HG02642 (cell line): Measurements from ENCODE around the gene TMED6.
A peak's percentile ranks its signal among the peaks of the same experiment; 100 is the strongest.

Source experiments
- ATAC-seq: cut with Tn5 transposase; IDR thresholded peaks from one replicate; pipeline ENCODE4 v1.9.1; 2021; ENCODE audit warnings: mild to moderate bottlenecking; ENCODE audit not compliant: unreplicated experiment, poor library complexity

Gene TMED6

DNA sequence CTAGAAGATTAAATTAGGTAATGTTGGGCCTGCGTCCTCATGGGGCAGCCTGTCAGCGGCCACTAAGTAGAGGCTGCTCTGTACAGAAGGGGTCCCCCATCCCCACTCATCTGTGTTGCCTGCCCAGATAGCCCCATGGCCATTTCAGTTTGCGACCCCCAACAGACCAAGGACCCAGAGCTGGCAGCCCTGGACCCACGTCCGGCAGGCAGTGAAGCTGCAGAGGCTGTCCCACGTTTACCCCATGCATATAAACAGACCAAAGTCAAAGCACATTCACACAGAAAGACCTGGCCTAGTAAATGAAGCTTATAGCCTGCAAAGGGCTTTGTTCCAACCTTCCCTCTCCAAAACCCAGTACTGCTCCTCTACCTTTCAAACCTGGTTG is 25.8 kb downstream of the TMED6 start:
- no peak for ATAC-seq

GRCh38 chr16:69324585-69325253 is 26.9 kb downstream of the TMED6 start:
- ATAC-seq = no peak

GRCh38 chr16:69324013-69324531 is 27.5 kb downstream of the TMED6 start:
- no peak for ATAC-seq

GRCh38 chr16:69323415-69323814 is 28.2 kb downstream of the TMED6 start:
- ATAC-seq = no peak

DNA sequence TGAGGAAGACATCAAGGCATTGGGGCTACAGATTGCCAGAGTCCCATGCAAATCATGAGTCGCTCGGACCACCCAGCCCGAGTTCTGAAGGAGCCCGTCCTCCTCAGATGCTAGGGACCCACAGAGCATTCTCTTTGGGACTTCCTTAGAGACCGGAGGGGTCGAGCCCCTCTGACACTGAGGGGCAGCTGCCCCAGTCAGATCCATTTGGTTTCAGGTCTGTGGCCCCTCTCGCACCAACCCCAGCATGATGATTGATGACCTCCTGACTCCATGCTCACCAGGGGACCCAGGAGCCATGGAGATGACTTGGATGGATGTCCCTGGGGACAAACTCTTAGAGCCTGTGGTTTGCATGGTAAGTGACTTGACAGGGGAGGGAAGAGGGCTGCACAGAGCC is 29.2 kb downstream of the TMED6 start:
- no peak for ATAC-seq

- ATAC-seq = no peak
Observed at GRCh38 chr16:69321080-69321479, 30.5 kb downstream of the TMED6 start.

GRCh38 chr16:69320740-69321073 is 30.9 kb downstream of the TMED6 start:
- ATAC-seq = no peak

DNA sequence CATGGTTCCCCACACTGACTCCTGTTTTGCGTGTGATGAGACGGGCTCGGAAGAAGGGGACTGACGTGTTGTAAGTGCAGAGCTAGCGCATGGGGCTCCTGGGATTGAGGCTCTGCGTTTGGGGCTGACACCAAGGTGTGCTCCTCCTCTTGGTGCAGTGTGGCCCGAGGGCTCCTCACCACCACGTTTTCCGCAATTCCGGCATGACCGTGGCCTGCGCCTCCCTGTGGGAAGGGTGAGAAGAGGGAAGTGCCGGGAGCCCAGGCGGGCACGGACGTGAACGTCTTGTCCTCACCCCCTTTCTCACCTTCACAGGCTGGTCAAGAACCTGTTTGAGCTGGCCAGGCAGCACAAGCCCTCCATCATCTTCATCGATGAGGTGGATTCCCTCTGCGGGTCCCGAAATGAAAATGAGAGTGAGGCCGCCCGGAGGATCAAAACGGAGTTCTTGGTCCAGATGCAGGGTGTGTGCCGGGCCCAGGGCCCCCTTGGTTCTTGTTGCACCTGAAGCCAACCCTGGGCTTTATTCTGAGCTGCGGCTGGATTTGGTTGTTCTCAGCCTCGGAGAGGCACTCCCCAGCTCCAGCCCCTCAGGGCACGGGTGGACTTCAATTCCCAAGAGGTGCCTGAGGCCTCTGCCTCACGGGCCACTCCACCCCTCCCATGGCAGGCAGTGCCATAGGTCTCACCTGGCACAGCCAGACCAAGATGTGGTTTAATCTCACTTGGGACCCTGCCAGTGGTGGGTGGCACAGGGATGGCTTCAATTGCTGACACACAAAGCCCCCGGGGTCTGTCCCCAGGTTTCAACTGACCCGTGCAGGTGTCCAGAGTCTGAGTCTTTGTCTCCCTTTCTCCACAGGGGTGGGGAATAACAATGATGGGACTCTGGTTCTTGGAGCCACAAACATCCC is 31.5 kb downstream of the TMED6 start:
- ATAC-seq = no peak

DNA sequence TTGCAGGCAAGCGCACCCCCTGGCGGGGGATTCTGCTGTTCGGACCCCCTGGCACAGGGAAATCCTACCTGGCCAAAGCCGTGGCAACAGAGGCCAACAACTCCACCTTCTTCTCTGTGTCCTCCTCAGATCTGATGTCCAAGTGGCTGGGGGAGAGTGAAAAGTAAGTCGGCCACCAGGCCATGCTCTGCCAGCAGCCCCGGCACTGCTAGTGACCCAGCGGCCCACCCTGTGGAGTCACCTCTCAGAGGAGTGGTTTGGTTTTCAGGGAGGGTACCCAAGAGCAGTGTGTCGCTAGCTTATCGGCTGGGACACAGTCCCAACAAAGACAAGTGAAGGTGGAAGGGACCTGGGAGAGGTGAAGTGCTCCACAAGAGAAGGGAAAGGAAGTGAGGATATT is 32.2 kb downstream of the TMED6 start:
- no peak for ATAC-seq

- ATAC-seq = no peak
Observed at GRCh38 chr16:69318911-69319289, 32.7 kb downstream of the TMED6 start.

GRCh38 chr16:69318177-69318910 is 33.2 kb downstream of the TMED6 start:
- no peak for ATAC-seq

GRCh38 chr16:69316595-69317034 is 35.0 kb downstream of the TMED6 start:
- ATAC-seq = no peak

DNA sequence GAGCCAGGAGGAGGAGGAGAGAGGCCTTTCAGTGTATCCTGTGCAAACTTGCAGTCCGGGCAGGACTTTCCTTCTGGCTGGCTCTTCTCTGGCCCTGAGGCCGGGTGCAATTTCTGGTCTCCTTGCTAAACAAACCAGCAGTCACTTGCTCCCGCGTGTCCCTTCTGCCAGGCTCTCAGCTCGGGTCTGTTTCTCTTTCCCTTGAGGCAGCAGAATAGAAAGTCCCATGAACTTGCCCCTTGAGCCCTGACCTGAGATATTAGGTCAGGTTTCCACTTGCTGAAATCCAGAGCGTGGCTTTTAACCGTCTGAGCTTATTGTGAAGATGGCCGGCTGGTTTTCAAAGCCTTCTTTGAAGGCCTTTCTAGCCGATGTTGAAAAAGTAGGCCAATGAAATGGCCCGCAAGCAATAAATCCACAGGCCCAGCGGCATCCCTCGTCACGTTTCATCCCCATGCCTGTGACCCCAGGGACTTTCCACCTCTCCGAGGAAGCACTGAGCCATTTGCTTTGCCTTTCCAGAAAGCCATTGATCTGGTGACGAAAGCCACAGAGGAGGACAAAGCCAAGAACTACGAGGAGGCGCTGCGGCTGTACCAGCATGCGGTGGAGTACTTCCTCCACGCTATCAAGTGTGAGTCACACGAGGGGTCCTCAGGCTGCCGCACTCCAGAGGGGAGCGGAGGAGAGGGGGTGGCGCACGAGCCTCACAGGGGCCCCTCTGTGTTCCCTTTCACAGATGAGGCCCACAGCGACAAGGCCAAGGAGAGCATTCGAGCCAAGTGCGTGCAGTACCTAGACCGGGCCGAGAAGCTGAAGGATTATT is 35.9 kb downstream of the TMED6 start:
- ATAC-seq = no peak

DNA sequence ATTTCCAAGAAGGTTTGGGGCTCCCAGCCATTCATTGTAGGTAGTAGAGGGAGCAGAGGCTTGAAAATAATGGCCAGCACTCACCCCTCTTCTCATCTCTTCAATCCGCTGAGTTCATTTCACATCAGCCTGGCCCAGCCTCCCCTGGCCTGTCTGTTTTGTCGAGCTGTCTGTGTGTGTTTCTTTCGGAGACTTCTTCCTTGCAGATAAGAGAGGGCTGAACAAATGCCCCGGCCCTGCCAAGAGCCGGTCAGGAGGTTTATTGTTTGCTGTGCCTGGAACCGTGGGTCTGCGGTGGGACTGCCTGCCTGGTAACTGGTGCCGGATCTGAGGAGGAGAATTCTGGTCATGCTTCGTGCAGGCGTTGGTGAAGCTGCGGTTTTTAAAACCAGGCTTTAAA is 37.1 kb downstream of the TMED6 start:
- ATAC-seq = no peak

DNA sequence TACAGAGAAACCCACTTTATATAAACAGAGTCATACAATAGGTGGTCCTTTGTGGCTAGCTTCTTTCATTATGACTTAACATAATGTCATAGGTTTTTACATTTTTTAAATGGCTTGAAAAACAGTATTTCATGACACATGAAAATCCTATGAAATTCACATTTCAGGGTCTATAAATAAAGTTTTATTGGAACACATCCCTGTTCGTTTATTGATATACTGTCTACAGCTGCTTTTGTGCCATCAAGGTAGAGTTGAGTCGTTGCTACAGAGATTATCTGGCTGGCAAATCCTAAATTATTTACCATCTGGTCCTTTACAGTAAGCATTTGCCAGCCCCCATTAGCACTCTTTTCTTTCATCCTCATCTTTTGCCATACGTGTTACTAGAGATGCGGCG is 38.1 kb downstream of the TMED6 start:
- no peak for ATAC-seq

DNA sequence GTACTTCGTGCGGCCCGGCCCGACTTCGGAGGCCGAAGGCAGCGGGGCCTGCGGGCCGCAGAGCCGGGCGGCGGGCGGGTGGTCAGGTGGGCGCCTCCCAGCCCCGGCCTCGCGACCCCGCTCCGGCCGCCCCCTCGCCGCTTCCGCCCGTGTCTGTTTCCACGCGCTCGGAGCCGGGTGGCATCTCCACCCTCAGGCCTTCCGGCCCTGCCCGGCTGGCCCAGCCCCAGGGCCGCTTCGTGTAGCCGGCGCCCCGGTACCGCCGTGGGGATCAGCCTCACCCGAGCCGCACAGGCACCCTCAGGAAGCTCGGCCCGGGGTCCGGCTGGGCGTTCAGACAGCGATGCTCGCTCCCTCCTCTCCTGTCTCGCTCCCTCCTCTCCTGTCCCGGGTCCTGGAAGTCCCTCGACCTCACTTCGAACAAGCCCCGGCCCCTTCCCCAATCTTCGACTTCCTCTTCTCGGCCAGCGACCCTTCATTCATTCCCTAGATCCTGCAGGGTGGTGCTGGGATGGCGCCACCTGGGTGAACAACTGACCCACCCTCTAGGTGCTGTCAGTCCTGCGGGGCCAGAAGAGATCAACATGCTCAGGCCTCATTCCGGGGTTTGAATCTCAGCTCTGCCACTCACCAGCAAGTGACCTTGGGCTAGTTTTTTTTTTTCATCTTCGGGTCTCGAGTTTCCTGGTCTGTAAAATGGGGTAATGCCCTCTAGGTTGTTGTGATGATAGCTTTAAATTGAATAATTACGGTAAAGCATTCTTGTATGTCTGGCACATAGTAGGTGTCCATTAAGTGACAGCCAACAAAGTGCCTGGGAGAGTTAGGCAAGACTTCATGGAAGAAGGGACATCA is 39.8 kb downstream of the TMED6 start:
- peak; percentile 53 for ATAC-seq

DNA sequence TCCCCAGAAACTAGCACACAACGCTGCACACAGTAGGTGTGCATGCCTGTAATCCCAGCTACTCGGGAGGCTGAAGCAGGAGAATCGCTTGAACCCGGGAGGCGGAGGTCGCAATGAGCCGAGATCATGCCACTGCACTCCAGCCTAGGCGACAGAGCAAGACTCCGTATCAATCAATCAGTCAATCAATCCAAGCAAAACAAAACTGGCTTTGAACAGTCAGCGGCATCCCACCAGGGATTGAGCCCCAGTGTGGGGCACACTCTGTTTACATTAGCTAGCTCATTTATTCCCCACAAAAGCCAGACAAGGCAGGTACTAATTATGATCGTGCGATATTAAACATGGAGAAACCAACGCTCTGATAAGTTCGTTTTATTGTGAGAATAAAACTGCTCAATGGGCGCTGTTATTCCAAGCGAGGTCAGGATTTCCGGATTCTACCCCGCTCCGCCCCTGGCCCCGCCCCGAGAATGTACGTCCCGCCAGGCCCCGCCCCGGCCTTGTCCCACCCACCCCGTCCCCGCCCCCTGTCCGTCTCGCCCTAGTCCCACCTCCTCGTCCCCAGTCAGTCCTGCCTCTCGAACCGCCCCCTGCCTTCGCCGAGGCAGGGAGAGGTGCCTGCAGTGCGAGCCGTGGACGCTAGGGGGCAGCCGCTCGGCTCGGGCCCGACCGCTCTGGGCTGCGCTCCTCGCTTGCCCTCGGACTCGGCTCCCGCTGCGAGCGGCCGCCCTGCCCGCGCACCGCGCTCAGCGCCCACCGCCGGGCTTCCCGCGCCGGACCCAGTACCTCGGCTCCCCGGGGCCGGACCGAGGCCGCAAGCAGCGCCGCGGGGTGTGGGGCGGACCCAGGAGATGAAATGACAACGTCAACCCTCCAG is 40.7 kb downstream of the TMED6 start, which contains the start of gene VPS4A:
VPS4A (plus strand) TSS at position 698 of the 880 bp plus-strand sequence; CDS start at position 860, 162 bp downstream.
- peak; percentile 95 for ATAC-seq

- ATAC-seq = no peak
Observed at GRCh38 chr16:69309316-69309715, 42.3 kb downstream of the TMED6 start.
